Adipocyte (in vitro differentiated cells): Measurements from ENCODE around the gene DEFB132.
"Not testable (repeated sequence)": the region's sequence is repeated elsewhere in the genome, so short reads cannot be mapped to it uniquely, and the experiment has no call there.

Source experiments
- DNase-seq: peaks from one replicate; pipeline ENCODE4 v3.0.0-alpha.2; 2015; ENCODE audit warnings: low read depth
- H3K27me3 ChIP-seq: replicated peaks from 2 replicates; pipeline ENCODE4 v1.7.0; 2013; ENCODE audit warnings: mild to moderate bottlenecking, low read length, moderate library complexity; ENCODE audit not compliant: control insufficient read depth, insufficient read depth
- H3K36me3 ChIP-seq: 2 replicates; pipeline ENCODE4 v1.7.0; 2013; ENCODE audit warnings: low read length, mild to moderate bottlenecking, moderate library complexity; ENCODE audit not compliant: control insufficient read depth, insufficient read depth, severe bottlenecking
- H3K4me1 ChIP-seq: 2 replicates; pipeline ENCODE4 v1.7.0; 2013; ENCODE audit warnings: mild to moderate bottlenecking, low read length, moderate library complexity; ENCODE audit not compliant: control insufficient read depth, insufficient read depth
- H3K4me3 ChIP-seq: 2 replicates; pipeline ENCODE4 v1.7.0; 2013; ENCODE audit warnings: mild to moderate bottlenecking, low read length, moderate library complexity
- H3K9ac ChIP-seq: 2 replicates; pipeline ENCODE4 v1.7.0; 2013; ENCODE audit warnings: mild to moderate bottlenecking, low read length, moderate library complexity
- H3K9me3 ChIP-seq: 2 replicates; pipeline ENCODE4 v1.7.0; 2013; ENCODE audit warnings: mild to moderate bottlenecking, low read length, moderate library complexity; ENCODE audit not compliant: control insufficient read depth

The DEFB132 gene, protein sequence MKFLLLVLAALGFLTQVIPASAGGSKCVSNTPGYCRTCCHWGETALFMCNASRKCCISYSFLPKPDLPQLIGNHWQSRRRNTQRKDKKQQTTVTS

DNA sequence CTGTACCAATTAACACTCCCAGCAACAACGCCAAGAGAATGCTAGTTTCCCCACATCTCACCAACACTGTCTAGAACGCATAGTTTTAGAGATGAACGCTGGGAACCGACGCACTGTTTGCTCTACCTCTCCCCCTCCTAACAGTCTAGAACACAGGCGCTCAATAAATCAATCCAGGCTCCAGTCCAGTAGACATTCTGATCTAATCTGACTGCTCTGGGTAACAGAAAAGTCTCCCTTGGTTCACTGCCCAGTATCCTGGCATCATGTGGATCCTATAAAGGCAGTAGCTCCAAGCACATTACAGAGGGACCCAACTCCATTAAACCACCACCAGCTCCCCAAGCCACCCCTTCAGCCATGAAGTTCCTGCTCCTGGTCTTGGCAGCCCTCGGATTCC, at the start of gene DEFB132:
DEFB132 (plus strand) TSS at position 306 of the 400 bp plus-strand sequence; CDS start at position 361, 55 bp downstream.
- Histone ChIP-seq H3K9ac (no peak within 1 kb of the TSS), H3K4me1 (peaks cover 12% of the 10 kb centered on the region), H3K4me3 (no peak within 1 kb of the TSS), H3K27me3 (peaks cover 31% of the 10 kb centered on the region), H3K36me3 (no peaks in the 10 kb centered on the region), H3K9me3 (no peaks in the 10 kb centered on the region)
- DNase-seq = no peak

DNA sequence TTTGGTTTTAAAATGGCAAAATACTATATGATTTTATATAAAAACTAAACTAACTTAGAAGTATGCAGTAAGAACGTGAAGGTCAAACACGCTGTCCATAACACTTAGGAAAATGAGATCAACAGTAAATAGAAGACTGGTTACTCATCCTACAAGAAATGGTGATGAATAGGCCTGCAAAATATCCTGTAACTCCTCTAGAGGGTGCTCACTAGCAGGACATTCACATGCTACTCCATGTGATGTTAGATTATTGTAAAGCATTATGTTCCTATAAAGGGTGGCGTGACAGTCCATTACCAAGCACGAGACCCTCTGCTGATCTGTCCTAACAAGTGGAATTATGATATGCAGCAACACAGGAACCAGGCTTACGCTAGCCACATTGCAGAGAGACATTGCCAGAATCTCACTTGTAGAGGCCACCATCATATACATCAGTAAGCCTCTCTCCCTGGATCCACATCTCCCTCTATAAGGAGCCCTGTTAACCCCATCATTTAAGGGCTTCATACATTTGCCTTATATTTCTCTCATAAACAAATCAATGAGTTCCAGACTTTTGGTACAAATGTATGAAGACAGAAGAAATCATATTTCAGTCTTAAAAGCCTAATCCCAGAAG, 48.5 kb upstream of the DEFB132 start:
- Histone ChIP-seq H3K4me3 (no peak overlapping the region), H3K27me3 (peaks cover 38% of the 10 kb centered on the region), H3K9me3 (no peaks in the 10 kb centered on the region), H3K4me1 (no peaks in the 10 kb centered on the region), H3K9ac (no peak overlapping the region), H3K36me3 (no peaks in the 10 kb centered on the region)
- DNase-seq = peak; percentile 84

- Histone ChIP-seq H3K4me1 (no peaks in the 10 kb centered on the region), H3K36me3 (no peaks in the 10 kb centered on the region), H3K9ac (no peak overlapping the region), H3K9me3 (no peaks in the 10 kb centered on the region), H3K4me3 (no peak overlapping the region), H3K27me3 (peaks cover 20% of the 10 kb centered on the region)
- no peak for DNase-seq
Observed at GRCh38 chr20:210809-211502, 46.6 kb upstream of the DEFB132 start.

DNA sequence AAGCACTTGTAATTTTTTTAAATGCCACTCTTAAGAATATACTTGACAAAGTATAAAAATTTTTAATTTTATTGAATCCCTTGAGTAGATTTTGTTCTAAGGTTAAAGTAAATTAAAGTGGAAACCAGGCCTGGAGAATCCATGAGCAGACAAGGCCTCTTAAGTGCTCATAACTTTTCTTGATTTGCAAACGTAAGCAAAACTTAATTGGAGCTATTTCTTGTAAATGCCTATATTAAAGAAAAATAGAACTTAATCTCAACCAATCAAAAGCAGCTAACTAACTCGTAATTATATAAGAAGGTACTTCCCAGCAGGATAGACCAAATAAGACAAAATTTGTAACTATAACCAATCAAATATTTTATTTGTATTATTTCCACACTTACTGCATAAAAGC, 43.1 kb upstream of the DEFB132 start:
- Histone ChIP-seq H3K4me1 (no peaks in the 10 kb centered on the region), H3K36me3 (no peaks in the 10 kb centered on the region), H3K27me3 (peaks cover 32% of the 10 kb centered on the region), H3K9me3 (no peaks in the 10 kb centered on the region), H3K4me3 (no peak overlapping the region), H3K9ac (no peak overlapping the region)
- DNase-seq = no peak

- Histone ChIP-seq H3K4me1 (no peaks in the 10 kb centered on the region), H3K9me3 (no peaks in the 10 kb centered on the region), H3K36me3 (no peaks in the 10 kb centered on the region), H3K27me3 (peaks cover 39% of the 10 kb centered on the region), H3K9ac (no peak overlapping the region), H3K4me3 (no peak overlapping the region)
- DNase-seq = no peak
Observed at GRCh38 chr20:215796-216195, 41.7 kb upstream of the DEFB132 start.

GRCh38 chr20:217266-217665, 40.3 kb upstream of the DEFB132 start:
- H3K36me3 ChIP-seq = no peaks in the 10 kb centered on the region
- no peak overlapping the region for H3K4me3 ChIP-seq
- H3K27me3 ChIP-seq = peaks cover 39% of the 10 kb centered on the region
- no peaks in the 10 kb centered on the region for H3K9me3 ChIP-seq
- no peaks in the 10 kb centered on the region for H3K4me1 ChIP-seq
- no peak for DNase-seq
- no peak overlapping the region for H3K9ac ChIP-seq

GRCh38 chr20:219290-220115, 38.0 kb upstream of the DEFB132 start:
- Histone ChIP-seq H3K4me3 (no peak overlapping the region), H3K27me3 (peaks cover 41% of the 10 kb centered on the region), H3K9me3 (no peaks in the 10 kb centered on the region), H3K9ac (no peak overlapping the region), H3K36me3 (no peaks in the 10 kb centered on the region), H3K4me1 (no peaks in the 10 kb centered on the region)
- peak; percentile 68 for DNase-seq

DNA sequence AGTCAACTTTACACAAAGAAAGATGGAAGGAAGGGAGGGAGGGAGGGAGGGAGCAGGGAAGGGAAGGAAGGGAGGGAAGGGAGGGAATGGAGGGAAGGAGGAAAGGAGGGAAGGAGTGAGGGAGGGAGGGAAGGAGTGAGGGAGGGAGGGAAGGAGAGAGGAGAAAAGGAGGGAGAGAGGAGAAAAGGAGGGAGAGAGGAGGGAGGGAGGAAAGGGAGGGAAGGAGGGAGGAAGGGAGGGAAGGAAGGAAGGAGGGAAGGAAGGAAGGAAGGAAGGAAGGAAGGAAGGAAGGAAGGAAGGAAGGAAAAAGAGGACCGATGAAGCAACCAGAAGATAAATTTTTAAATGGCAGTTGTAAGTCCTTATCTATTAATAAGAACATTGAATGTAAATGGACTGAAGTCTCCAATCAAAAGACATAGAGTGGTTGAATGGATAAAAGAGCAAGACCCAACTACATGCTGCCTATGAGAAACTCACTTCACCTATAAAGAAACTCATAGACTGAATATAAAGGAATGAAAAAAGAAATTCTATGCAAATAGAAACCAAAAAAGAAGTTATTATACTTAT, 36.2 kb upstream of the DEFB132 start:
- no peak overlapping the region for H3K4me3 ChIP-seq
- H3K9me3 ChIP-seq = no peaks in the 10 kb centered on the region
- H3K27me3 ChIP-seq = peaks cover 43% of the 10 kb centered on the region
- no peaks in the 10 kb centered on the region for H3K4me1 ChIP-seq
- no peak overlapping the region for H3K9ac ChIP-seq
- DNase-seq = no peak
- H3K36me3 ChIP-seq = no peaks in the 10 kb centered on the region

DNA sequence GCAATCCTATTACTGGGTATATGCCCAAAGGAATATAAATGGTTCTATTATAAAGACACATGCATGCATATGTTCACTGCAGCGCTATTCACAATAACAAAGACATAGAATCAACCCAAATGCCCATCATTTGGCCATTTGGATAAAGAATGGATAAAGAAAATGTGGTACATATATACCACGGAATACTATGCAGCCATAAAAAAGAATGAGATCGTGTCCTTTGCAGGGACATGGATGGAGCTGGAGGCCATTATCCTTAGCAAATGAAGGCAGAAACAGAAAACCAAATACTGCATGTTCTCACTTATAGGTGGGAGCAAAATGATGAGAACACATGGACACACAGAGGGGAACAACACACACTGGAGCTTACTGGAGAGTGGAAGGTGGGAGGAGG, 31.6 kb upstream of the DEFB132 start:
- H3K4me1 ChIP-seq, H3K36me3 ChIP-seq, H3K4me3 ChIP-seq, H3K9me3 ChIP-seq, H3K9ac ChIP-seq, DNase-seq: not testable (repeated sequence)
- H3K27me3 ChIP-seq = peaks cover 39% of the 10 kb centered on the region

DNA sequence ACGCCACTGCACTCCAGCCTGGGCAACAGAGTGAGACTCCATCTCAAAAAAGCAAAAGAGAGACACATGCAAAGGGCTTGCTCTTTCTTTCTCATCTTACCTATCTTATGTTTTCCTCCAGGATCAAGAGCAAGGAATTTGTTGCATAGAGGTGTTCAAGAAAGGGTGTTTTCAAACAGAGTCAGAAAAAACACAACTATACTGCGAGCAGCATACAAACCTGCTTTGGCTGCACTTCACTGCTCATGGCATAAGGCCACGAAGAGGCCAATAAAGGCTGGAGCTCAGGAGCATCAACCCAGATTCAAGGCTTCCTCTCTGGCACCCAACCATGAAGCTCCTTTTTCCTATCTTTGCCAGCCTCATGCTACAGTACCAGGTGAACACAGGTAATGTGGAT, 30.6 kb upstream of the DEFB132 start, which contains the start of gene DEFB129:
DEFB129 (plus strand) TSS at position 301 of the 400 bp plus-strand sequence; CDS start at position 332, 31 bp downstream.
- Histone ChIP-seq H3K9me3 (no peaks in the 10 kb centered on the region), H3K4me1 (no peaks in the 10 kb centered on the region), H3K27me3 (peaks cover 33% of the 10 kb centered on the region), H3K4me3 (no peak within 1 kb of the TSS), H3K36me3 (no peaks in the 10 kb centered on the region), H3K9ac (no peak within 1 kb of the TSS)
- DNase-seq = no peak
